Activated CD4-positive, alpha-beta memory T cell treated with anti-CD3 and anti-CD28 coated beads for 36 hours (primary cell): Measurements from ENCODE around the gene HNF1A. TPM values are rescaled to one million over a fixed set of nuclear protein-coding genes. Genes with fewer than 3 reads are reported as not detected.
A peak's percentile ranks its signal among the peaks of the same experiment; 100 is the strongest.

Experiments
- CTCF ChIA-PET: fragments of 350-600 bp; sonication (Branson Sonifier 250); formaldehyde crosslinking; loops from one replicate; lab custom pipeline; 2021; ENCODE audit warnings: antibody characterized with exemption, inconsistent platforms; lab: Charles Lee
- POLR2A ChIA-PET: fragments of 350-600 bp; sonication (Branson Sonifier 250); formaldehyde crosslinking; loops from one replicate; lab custom pipeline; 2021; ENCODE audit warnings: antibody characterized with exemption; lab: Charles Lee
- DNase-seq: peaks from one replicate; pipeline ENCODE4 v3.0.0-alpha.2; 2020
- H3K27ac Mint-ChIP-seq: one replicate; pipeline ENCODE4 v1.8.0; 2021; ENCODE audit warnings: mixed read lengths
- H3K27me3 Mint-ChIP-seq: one replicate; pipeline ENCODE4 v1.8.0; 2021; ENCODE audit warnings: mixed read lengths
- H3K36me3 Mint-ChIP-seq: one replicate; pipeline ENCODE4 v1.8.0; 2021; ENCODE audit warnings: mixed read lengths
- H3K4me1 Mint-ChIP-seq: one replicate; pipeline ENCODE4 v1.8.0; 2021; ENCODE audit warnings: low read depth, mixed read lengths
- H3K4me3 Mint-ChIP-seq: one replicate; pipeline ENCODE4 v1.8.0; 2021; ENCODE audit warnings: mild to moderate bottlenecking, mixed read lengths
- H3K9me3 Mint-ChIP-seq: one replicate; pipeline ENCODE4 v1.8.0; 2021; ENCODE audit warnings: mixed read lengths
- intact Hi-C: fragments of 100-400 bp; cut with micrococcal nuclease; formaldehyde crosslinking; loops from one replicate; pipeline ENCODE4 v1.15.1; 2023
- total RNA-seq, 2 experiments: library from RNA; stranded (reverse); gene quantifications; one replicate each; pipeline ENCODE4 v1.2.3, GENCODE V29; 2021

The HNF1A gene
- total RNA-seq, 2 experiments from 2014 or later: not detected

- CTCF ChIA-PET: interaction anchor here (1.8 kb wide), 1 partner anchor 14 kb away, joined by 7 read pairs; no protein-coding TSS in a partner anchor
- intact Hi-C loops: loop anchor here (5.0 kb wide), 1 partner anchor 78 kb away; no protein-coding TSS in a partner anchor
- H3K36me3 Mint-ChIP-seq: peaks cover 5% of the 10 kb centered on the region
Observed at GRCh38 chr12:121018860-121019617, 40.7 kb downstream of the HNF1A start.

GRCh38 chr12:121021754-121022153, 43.4 kb downstream of the HNF1A start:
- Mint-ChIP-seq H3K27me3 (no peaks in the 10 kb centered on the region), H3K4me1 (no peaks in the 10 kb centered on the region), H3K4me3 (no peak overlapping the region), H3K36me3 (peaks cover 11% of the 10 kb centered on the region), H3K27ac (no peak overlapping the region), H3K9me3 (peaks cover 5% of the 10 kb centered on the region)
- intact Hi-C loops: no loop called here
- CTCF ChIA-PET: no interaction called here
- POLR2A ChIA-PET: no interaction called here
- DNase-seq: no peak

More at GRCh38 chr12:121018860-121019617, 40.7 kb downstream of the HNF1A start:
- POLR2A ChIA-PET: no interaction called here
- Mint-ChIP-seq H3K4me1 (peaks cover 16% of the 10 kb centered on the region), H3K27ac (no peak overlapping the region), H3K4me3 (no peak overlapping the region), H3K27me3 (no peaks in the 10 kb centered on the region), H3K9me3 (peaks cover 5% of the 10 kb centered on the region)
- DNase-seq: no peak

- Mint-ChIP-seq H3K36me3 (peaks cover 14% of the 10 kb centered on the region), H3K27me3 (no peaks in the 10 kb centered on the region), H3K4me1 (no peaks in the 10 kb centered on the region), H3K4me3 (no peak overlapping the region), H3K9me3 (peaks cover 5% of the 10 kb centered on the region), H3K27ac (no peak overlapping the region)
- ChIA-PET CTCF (no interaction called here), POLR2A (no interaction called here)
- intact Hi-C loops: no loop called here
- DNase-seq: no peak
Observed at GRCh38 chr12:121022713-121023112, 44.4 kb downstream of the HNF1A start.

- H3K27ac Mint-ChIP-seq: no peak overlapping the region
- H3K4me3 Mint-ChIP-seq: no peak overlapping the region
- peaks cover 14% of the 10 kb centered on the region for H3K36me3 Mint-ChIP-seq
- intact Hi-C loops: no loop called here
- no peak for DNase-seq
- CTCF ChIA-PET: interaction anchor here (0.6 kb wide), 1 partner anchor 36 kb away, joined by 3 read pairs; no protein-coding TSS in a partner anchor
- H3K4me1 Mint-ChIP-seq: no peaks in the 10 kb centered on the region
- peaks cover 4% of the 10 kb centered on the region for H3K9me3 Mint-ChIP-seq
- no peaks in the 10 kb centered on the region for H3K27me3 Mint-ChIP-seq
- POLR2A ChIA-PET: no interaction called here
Observed at GRCh38 chr12:121023799-121024198, 45.5 kb downstream of the HNF1A start.

- no peaks in the 10 kb centered on the region for H3K4me1 Mint-ChIP-seq
- ChIA-PET POLR2A (no interaction called here), CTCF (interaction anchor here (1.4 kb wide), 1 partner anchor 11 kb away, joined by 4 read pairs; no protein-coding TSS in a partner anchor)
- H3K36me3 Mint-ChIP-seq: peaks cover 14% of the 10 kb centered on the region
- H3K27me3 Mint-ChIP-seq: no peaks in the 10 kb centered on the region
- no peak for DNase-seq
- intact Hi-C loops: no loop called here
- no peak overlapping the region for H3K4me3 Mint-ChIP-seq
- H3K9me3 Mint-ChIP-seq: no peaks in the 10 kb centered on the region
- H3K27ac Mint-ChIP-seq: no peak overlapping the region
Observed at GRCh38 chr12:121025442-121026226, 47.3 kb downstream of the HNF1A start.

GRCh38 chr12:121026274-121027045, 48.1 kb downstream of the HNF1A start:
- no peaks in the 10 kb centered on the region for H3K27me3 Mint-ChIP-seq
- ChIA-PET POLR2A (interaction anchor here (0.7 kb wide), 1 partner anchor 10 kb away, joined by 5 read pairs; the partner anchor contains the start of gene C12orf43), CTCF (interaction anchor here (1.0 to 1.4 kb wide), 2 partner anchors 10 to 83 kb away, joined by 3 to 4 read pairs; no protein-coding TSS in a partner anchor)
- no peak for DNase-seq
- intact Hi-C loops: no loop called here
- peaks cover 14% of the 10 kb centered on the region for H3K36me3 Mint-ChIP-seq
- H3K4me3 Mint-ChIP-seq: no peak overlapping the region
- H3K9me3 Mint-ChIP-seq: no peaks in the 10 kb centered on the region
- H3K4me1 Mint-ChIP-seq: no peaks in the 10 kb centered on the region
- no peak overlapping the region for H3K27ac Mint-ChIP-seq

- Mint-ChIP-seq H3K4me3 (no peak overlapping the region), H3K27ac (no peak overlapping the region), H3K27me3 (no peaks in the 10 kb centered on the region), H3K4me1 (peaks cover 34% of the 10 kb centered on the region), H3K36me3 (peaks cover 11% of the 10 kb centered on the region), H3K9me3 (no peaks in the 10 kb centered on the region)
- no peak for DNase-seq
- ChIA-PET POLR2A (no interaction called here), CTCF (interaction anchor here (1.1 to 1.4 kb wide), 2 partner anchors 29 kb away, joined by 4 read pairs; no protein-coding TSS in a partner anchor)
- intact Hi-C loops: loop anchor here (5.0 kb wide), 1 partner anchor 857 kb away; the partner anchor contains the start of gene PSMD9
Observed at GRCh38 chr12:121030576-121031212, 52.4 kb downstream of the HNF1A start.

- intact Hi-C loops: loop anchor here (1.0 to 5.0 kb wide), 4 partner anchors 17 to 854 kb away; partner anchors contain the start of genes C12orf43 and PSMD9
- DNase-seq: peak; percentile 80
- POLR2A ChIA-PET: no interaction called here
- Mint-ChIP-seq H3K4me3 (peak overlapping the region; percentile 10), H3K27ac (peak overlapping the region; percentile 72), H3K4me1 (peaks cover 58% of the 10 kb centered on the region), H3K36me3 (peaks cover 6% of the 10 kb centered on the region), H3K27me3 (no peaks in the 10 kb centered on the region), H3K9me3 (no peaks in the 10 kb centered on the region)
- CTCF ChIA-PET: interaction anchor here (0.5 to 3.5 kb wide), 5 partner anchors 25 to 450 kb away, joined by 3 to 15 read pairs (median 3); no protein-coding TSS in a partner anchor
Observed at GRCh38 chr12:121033625-121034349, 55.4 kb downstream of the HNF1A start.

GRCh38 chr12:121034616-121035305, 56.4 kb downstream of the HNF1A start:
- H3K36me3 Mint-ChIP-seq: peaks cover 6% of the 10 kb centered on the region
- H3K27me3 Mint-ChIP-seq: no peaks in the 10 kb centered on the region
- peaks cover 67% of the 10 kb centered on the region for H3K4me1 Mint-ChIP-seq
- intact Hi-C loops: loop anchor here (1.0 to 5.0 kb wide), 5 partner anchors 18 to 853 kb away; partner anchors contain the start of genes C12orf43 and PSMD9
- peak overlapping the region; percentile 72 for H3K27ac Mint-ChIP-seq
- POLR2A ChIA-PET: interaction anchor here (0.6 kb wide), 1 partner anchor 349 kb away, joined by 3 read pairs; no protein-coding TSS in a partner anchor
- no peaks in the 10 kb centered on the region for H3K9me3 Mint-ChIP-seq
- no peak for DNase-seq
- CTCF ChIA-PET: interaction anchor here (1.2 to 3.5 kb wide), 2 partner anchors 25 to 62 kb away, joined by 3 to 15 read pairs; no protein-coding TSS in a partner anchor
- H3K4me3 Mint-ChIP-seq: peak overlapping the region; percentile 38
